HL-60 (cell line): Measurements from ENCODE around the gene TMEM126B.

Source experiments
- GABPA ChIP-seq: IDR thresholded peaks from 2 replicates; pipeline ENCODE4 v1.6.1; 2012; ENCODE audit warnings: low read depth
- POLR2AphosphoS5 ChIP-seq: IDR thresholded peaks from 2 replicates; pipeline ENCODE4 v1.6.1; 2012; ENCODE audit warnings: low read depth
- REST ChIP-seq: IDR thresholded peaks from 2 replicates; pipeline ENCODE4 v1.6.1; 2012; ENCODE audit warnings: low read depth; ENCODE audit not compliant: insufficient replicate concordance
- TF ChIP-seq, protein P1 (sequence below): IDR thresholded peaks from one replicate; pipeline ENCODE4 v1.5.1; 2011; ENCODE audit warnings: low read length, control low read depth, inconsistent platforms; ENCODE audit not compliant: insufficient read depth

DNA sequence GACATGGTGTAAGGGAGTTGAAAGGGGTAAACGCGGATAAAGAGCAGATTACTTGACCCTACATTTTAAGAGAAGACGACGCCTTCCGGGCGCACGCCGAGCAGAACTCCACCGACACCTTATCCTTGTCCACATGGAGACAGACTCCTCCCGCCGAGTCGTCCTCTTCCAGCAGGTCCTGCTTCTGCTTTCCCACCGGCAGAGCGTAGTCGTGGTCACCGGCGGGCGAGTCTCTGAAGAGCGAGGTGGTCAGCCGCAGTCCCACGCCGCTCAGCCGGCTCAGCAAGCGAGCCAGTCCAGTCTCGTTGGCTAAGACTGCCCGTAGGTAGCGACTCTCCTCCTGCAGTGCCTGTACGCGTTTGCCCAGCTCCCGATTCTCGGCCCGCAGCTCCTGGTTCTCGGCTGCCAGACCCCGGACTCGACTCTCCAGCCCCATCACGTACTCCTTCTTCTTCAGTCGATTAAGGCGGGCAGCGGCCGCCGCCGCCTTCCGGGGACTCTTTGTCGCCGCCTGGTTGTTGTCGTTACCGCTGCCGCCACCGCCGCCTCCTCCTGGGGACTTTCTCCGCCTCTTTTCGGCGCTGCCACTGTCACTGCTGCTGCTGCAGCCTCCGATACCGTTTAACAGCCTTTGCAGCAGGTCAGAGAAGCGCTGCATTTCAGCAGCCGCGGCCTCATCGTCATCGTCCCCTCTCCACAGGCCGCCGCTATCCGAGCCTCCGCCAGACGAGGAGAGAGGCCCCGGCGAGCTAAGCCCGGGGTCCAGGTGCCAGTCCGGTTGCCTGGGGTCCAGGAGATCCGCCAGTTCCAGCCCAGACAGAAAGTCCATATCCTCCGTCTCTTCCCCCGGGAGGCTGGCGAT lies 35.6 kb downstream of the TMEM126B start:
- no peak for TF ChIP-seq REST
- TF ChIP-seq, protein P1, sequence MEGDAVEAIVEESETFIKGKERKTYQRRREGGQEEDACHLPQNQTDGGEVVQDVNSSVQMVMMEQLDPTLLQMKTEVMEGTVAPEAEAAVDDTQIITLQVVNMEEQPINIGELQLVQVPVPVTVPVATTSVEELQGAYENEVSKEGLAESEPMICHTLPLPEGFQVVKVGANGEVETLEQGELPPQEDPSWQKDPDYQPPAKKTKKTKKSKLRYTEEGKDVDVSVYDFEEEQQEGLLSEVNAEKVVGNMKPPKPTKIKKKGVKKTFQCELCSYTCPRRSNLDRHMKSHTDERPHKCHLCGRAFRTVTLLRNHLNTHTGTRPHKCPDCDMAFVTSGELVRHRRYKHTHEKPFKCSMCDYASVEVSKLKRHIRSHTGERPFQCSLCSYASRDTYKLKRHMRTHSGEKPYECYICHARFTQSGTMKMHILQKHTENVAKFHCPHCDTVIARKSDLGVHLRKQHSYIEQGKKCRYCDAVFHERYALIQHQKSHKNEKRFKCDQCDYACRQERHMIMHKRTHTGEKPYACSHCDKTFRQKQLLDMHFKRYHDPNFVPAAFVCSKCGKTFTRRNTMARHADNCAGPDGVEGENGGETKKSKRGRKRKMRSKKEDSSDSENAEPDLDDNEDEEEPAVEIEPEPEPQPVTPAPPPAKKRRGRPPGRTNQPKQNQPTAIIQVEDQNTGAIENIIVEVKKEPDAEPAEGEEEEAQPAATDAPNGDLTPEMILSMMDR = peak; percentile 35
- peak; percentile 18; the same call in 1 of the 2 replicates for TF ChIP-seq POLR2AphosphoS5
- 0 out of 2 replicates have a peak, but pooled peaks have one; percentile 27 for TF ChIP-seq GABPA
